ENCODE results near the gene ERF. TPM values are rescaled to one million over a fixed set of nuclear protein-coding genes. Genes with fewer than 3 reads are reported as not detected.

The ERF gene
- total and polyA plus RNA-seq, 4 experiments from 2014 or later = 2.7 to 39.9 (median 21.1) TPM

DNA sequence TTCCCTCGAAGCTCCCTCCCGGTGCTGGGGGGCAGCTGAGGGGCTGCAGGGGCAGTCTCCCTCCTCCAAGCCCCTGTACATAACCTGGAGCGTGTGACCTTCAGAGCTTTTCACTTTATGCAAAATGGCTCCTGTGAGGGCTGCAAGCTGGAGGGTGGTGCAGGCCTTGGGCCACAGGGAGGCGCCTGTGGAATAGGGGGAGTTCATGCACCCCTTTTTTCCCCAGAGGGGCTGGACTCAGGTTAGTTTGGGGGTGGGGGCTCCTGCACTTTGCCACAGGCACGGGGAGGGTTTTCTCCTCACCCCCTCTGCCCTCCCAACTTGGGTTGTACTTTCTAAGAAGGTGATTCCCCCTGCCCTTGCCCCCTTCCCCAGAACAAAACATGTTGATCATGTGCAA, 40.4 kb upstream of the ERF start:
- Mint-ChIP-seq H3K27ac (peak overlapping the region in 3 of 7 donors; percentile 29 to 79 (median 57)), H3K27me3 (no peaks in the 10 kb centered on the region), H3K36me3 (peaks cover 9 to 38% of the 10 kb centered on the region in 2 donors), H3K9me3 (no peaks in the 10 kb centered on the region), H3K4me3 (no peak overlapping the region), H3K4me1 (peaks cover 3 to 21% (median 12%) of the 10 kb centered on the region in 4 donors)
- no peak for DNase-seq
- Histone ChIP-seq H3K4me3 (ENCODE audit: low read length in 2 of 2) (no peak overlapping the region), H3K4me1 (ENCODE audit: insufficient read depth, low read length) (peaks cover 8% of the 10 kb centered on the region), H3K27me3 (ENCODE audit: insufficient read depth, low read length) (no peaks in the 10 kb centered on the region), H3K36me3 (ENCODE audit: insufficient read depth, low read length) (peaks cover 9% of the 10 kb centered on the region), H3K27ac (ENCODE audit: low read depth, low read length) (no peak overlapping the region), H3K9me3 (ENCODE audit: control insufficient read depth in 1 of 2, low read length in 2 of 2) (no peaks in the 10 kb centered on the region)
- ChIA-PET CTCF (ENCODE audit: partially characterized antibody) (interaction anchor here (0.6 to 4.3 kb wide), 12 partner anchors 13 to 241 kb away, joined by 3 to 26 read pairs (median 7); partner anchors contain the start of genes CIC, GSK3A and POU2F2), POLR2A (ENCODE audit: partially characterized antibody) (interaction anchor here (0.8 to 3.4 kb wide), 5 partner anchors 24 to 172 kb away, joined by 3 to 20 read pairs (median 3); partner anchors contain the start of genes ERF and GSK3A)
- intact Hi-C loops (cut with micrococcal nuclease) = no loop called here

DNA sequence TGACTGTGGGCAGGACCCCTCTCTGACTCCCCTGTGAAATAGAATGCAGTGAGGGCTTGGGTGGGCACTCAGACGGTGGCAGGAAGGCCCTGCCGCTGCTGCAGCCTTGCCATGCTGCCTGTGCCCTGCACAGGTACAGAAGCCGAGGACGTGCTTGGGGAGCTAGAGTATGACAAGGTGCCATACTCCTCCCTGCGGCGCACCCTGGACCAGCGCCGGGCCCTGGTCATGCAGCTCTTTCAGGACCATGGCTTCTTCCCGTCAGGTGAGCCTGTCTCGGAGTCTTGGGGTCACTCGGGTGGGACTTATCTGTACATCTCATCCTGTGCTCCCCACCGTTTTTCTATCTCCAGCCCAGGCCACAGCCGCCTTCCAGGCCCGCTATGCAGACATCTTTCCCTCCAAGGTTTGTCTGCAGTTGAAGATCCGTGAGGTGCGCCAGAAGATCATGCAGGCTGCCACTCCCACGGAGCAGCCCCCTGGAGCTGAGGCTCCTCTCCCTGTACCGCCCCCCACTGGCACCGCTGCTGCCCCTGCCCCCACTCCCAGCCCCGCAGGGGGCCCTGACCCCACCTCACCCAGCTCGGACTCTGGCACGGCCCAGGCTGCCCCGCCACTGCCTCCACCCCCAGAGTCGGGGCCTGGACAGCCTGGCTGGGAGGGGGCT, 39.7 kb upstream of the ERF start:
- Mint-ChIP-seq H3K4me1 (peaks cover 3 to 19% (median 11%) of the 10 kb centered on the region in 4 donors), H3K9me3 (no peaks in the 10 kb centered on the region), H3K4me3 (no peak overlapping the region), H3K27me3 (no peaks in the 10 kb centered on the region), H3K27ac (no peak overlapping the region), H3K36me3 (peaks cover 9 to 36% of the 10 kb centered on the region in 2 donors)
- no peaks in the 10 kb centered on the region for H3K9me3 ChIP-seq (ENCODE audit: control insufficient read depth in 1 of 2, low read length in 2 of 2)
- peak in 1 of 5 donors; percentile 36 for DNase-seq
- ChIA-PET POLR2A (ENCODE audit: partially characterized antibody) (interaction anchor here (0.8 to 3.4 kb wide), 3 partner anchors 39 to 64 kb away, joined by 3 to 20 read pairs (median 3); partner anchors contain the start of genes ERF and GSK3A), CTCF (ENCODE audit: partially characterized antibody) (interaction anchor here (0.6 to 4.3 kb wide), 8 partner anchors 16 to 186 kb away, joined by 3 to 26 read pairs (median 14); partner anchors contain the start of genes GSK3A and POU2F2)
- intact Hi-C loops (cut with micrococcal nuclease) = no loop called here
- peaks cover 8% of the 10 kb centered on the region for H3K4me1 ChIP-seq (ENCODE audit: insufficient read depth, low read length)
- H3K36me3 ChIP-seq (ENCODE audit: insufficient read depth, low read length) = peaks cover 15% of the 10 kb centered on the region
- H3K4me3 ChIP-seq (ENCODE audit: low read length in 2 of 2) = no peak overlapping the region
- no peak overlapping the region for H3K27ac ChIP-seq (ENCODE audit: low read depth, low read length)
- H3K27me3 ChIP-seq (ENCODE audit: insufficient read depth, low read length) = no peaks in the 10 kb centered on the region

DNA sequence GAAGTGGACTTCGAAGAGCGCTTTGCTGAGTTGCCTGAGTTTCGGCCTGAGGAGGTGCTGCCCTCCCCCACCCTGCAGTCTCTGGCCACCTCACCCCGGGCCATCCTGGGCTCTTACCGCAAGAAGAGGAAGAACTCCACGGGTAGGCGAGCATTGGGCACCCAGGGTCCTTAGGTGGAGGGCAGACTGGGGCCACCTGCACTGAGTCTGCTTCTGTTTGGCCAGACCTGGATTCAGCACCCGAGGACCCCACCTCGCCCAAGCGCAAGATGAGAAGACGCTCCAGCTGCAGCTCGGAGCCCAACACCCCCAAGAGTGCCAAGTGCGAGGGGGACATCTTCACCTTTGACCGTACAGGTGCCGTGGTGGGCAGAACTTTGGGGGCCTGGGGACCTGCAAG, 39.0 kb upstream of the ERF start:
- H3K27ac ChIP-seq (ENCODE audit: low read depth, low read length) = no peak overlapping the region
- H3K27me3 ChIP-seq (ENCODE audit: insufficient read depth, low read length) = no peaks in the 10 kb centered on the region
- Mint-ChIP-seq H3K4me1 (peaks cover 3 to 19% (median 11%) of the 10 kb centered on the region in 4 donors), H3K36me3 (peaks cover 9 to 40% of the 10 kb centered on the region in 2 donors), H3K4me3 (no peak overlapping the region), H3K27ac (peak overlapping the region in 1 of 7 donors; percentile 37), H3K27me3 (no peaks in the 10 kb centered on the region), H3K9me3 (no peaks in the 10 kb centered on the region)
- CTCF ChIA-PET (ENCODE audit: partially characterized antibody) = interaction anchor here (0.6 to 3.4 kb wide), 5 partner anchors 47 to 199 kb away, joined by 3 to 22 read pairs (median 3); no protein-coding TSS in a partner anchor
- H3K36me3 ChIP-seq (ENCODE audit: insufficient read depth, low read length) = peaks cover 22% of the 10 kb centered on the region
- peaks cover 8% of the 10 kb centered on the region for H3K4me1 ChIP-seq (ENCODE audit: insufficient read depth, low read length)
- H3K4me3 ChIP-seq (ENCODE audit: low read length in 2 of 2) = no peak overlapping the region
- no peaks in the 10 kb centered on the region for H3K9me3 ChIP-seq (ENCODE audit: control insufficient read depth in 1 of 2, low read length in 2 of 2)
- intact Hi-C loops (cut with micrococcal nuclease) = no loop called here
- DNase-seq = peak in 1 of 5 donors; percentile 34
- POLR2A ChIA-PET (ENCODE audit: partially characterized antibody) = no interaction called here

DNA sequence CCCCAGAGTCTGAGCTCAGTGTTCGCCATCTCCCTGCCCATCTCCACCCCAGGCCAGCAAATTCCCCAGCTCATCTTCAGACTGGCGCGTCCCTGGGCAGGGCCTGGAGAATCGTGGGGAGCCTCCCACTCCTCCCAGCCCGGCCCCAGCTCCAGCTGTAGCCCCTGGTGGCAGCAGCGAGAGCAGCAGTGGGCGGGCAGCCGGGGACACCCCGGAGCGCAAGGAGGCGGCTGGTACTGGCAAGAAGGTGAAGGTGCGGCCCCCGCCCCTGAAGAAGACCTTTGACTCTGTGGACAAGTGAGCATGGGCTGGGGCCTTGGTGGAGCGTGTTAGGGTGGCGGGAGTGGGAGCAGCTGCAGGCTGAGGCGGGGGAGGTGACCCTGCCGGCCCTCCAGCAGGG, 38.6 kb upstream of the ERF start:
- Histone ChIP-seq H3K27me3 (ENCODE audit: insufficient read depth, low read length) (no peaks in the 10 kb centered on the region), H3K27ac (ENCODE audit: low read depth, low read length) (no peak overlapping the region), H3K4me1 (ENCODE audit: insufficient read depth, low read length) (peaks cover 8% of the 10 kb centered on the region), H3K4me3 (ENCODE audit: low read length in 2 of 2) (no peak overlapping the region), H3K36me3 (ENCODE audit: insufficient read depth, low read length) (peaks cover 26% of the 10 kb centered on the region), H3K9me3 (ENCODE audit: control insufficient read depth in 1 of 2, low read length in 2 of 2) (no peaks in the 10 kb centered on the region)
- ChIA-PET POLR2A (ENCODE audit: partially characterized antibody) (interaction anchor here (1.2 kb wide), 1 partner anchor 42 kb away, joined by 3 read pairs; no protein-coding TSS in a partner anchor), CTCF (ENCODE audit: partially characterized antibody) (interaction anchor here (0.6 to 3.4 kb wide), 5 partner anchors 14 to 198 kb away, joined by 3 to 22 read pairs (median 4); no protein-coding TSS in a partner anchor)
- Mint-ChIP-seq H3K36me3 (peaks cover 9 to 44% of the 10 kb centered on the region in 2 donors), H3K27me3 (no peaks in the 10 kb centered on the region), H3K4me1 (peaks cover 3 to 19% (median 11%) of the 10 kb centered on the region in 4 donors), H3K27ac (peak overlapping the region in 1 of 7 donors; percentile 37), H3K9me3 (no peaks in the 10 kb centered on the region), H3K4me3 (no peak overlapping the region)
- intact Hi-C loops (cut with micrococcal nuclease) = no loop called here
- peak in 1 of 5 donors; percentile 12 for DNase-seq

GRCh38 chr19:42292963-42293362, 38.0 kb upstream of the ERF start:
- Mint-ChIP-seq H3K36me3 (peaks cover 9 to 49% of the 10 kb centered on the region in 2 donors), H3K27me3 (no peaks in the 10 kb centered on the region), H3K9me3 (no peaks in the 10 kb centered on the region), H3K4me1 (peaks cover 3 to 19% (median 11%) of the 10 kb centered on the region in 4 donors), H3K27ac (peak overlapping the region in 1 of 7 donors; percentile 59), H3K4me3 (no peak overlapping the region)
- Histone ChIP-seq H3K27ac (ENCODE audit: low read depth, low read length) (no peak overlapping the region), H3K9me3 (ENCODE audit: control insufficient read depth in 1 of 2, low read length in 2 of 2) (no peaks in the 10 kb centered on the region), H3K27me3 (ENCODE audit: insufficient read depth, low read length) (no peaks in the 10 kb centered on the region), H3K4me1 (ENCODE audit: insufficient read depth, low read length) (peaks cover 8% of the 10 kb centered on the region), H3K4me3 (ENCODE audit: low read length in 2 of 2) (no peak overlapping the region), H3K36me3 (ENCODE audit: insufficient read depth, low read length) (peaks cover 31% of the 10 kb centered on the region)
- intact Hi-C loops (cut with micrococcal nuclease) = no loop called here
- ChIA-PET POLR2A (ENCODE audit: partially characterized antibody) (interaction anchor here (1.2 kb wide), 1 partner anchor 41 kb away, joined by 3 read pairs; no protein-coding TSS in a partner anchor), CTCF (ENCODE audit: partially characterized antibody) (interaction anchor here (1.1 to 2.4 kb wide), 3 partner anchors 13 to 198 kb away, joined by 3 to 8 read pairs (median 4); no protein-coding TSS in a partner anchor)
- no peak for DNase-seq

DNA sequence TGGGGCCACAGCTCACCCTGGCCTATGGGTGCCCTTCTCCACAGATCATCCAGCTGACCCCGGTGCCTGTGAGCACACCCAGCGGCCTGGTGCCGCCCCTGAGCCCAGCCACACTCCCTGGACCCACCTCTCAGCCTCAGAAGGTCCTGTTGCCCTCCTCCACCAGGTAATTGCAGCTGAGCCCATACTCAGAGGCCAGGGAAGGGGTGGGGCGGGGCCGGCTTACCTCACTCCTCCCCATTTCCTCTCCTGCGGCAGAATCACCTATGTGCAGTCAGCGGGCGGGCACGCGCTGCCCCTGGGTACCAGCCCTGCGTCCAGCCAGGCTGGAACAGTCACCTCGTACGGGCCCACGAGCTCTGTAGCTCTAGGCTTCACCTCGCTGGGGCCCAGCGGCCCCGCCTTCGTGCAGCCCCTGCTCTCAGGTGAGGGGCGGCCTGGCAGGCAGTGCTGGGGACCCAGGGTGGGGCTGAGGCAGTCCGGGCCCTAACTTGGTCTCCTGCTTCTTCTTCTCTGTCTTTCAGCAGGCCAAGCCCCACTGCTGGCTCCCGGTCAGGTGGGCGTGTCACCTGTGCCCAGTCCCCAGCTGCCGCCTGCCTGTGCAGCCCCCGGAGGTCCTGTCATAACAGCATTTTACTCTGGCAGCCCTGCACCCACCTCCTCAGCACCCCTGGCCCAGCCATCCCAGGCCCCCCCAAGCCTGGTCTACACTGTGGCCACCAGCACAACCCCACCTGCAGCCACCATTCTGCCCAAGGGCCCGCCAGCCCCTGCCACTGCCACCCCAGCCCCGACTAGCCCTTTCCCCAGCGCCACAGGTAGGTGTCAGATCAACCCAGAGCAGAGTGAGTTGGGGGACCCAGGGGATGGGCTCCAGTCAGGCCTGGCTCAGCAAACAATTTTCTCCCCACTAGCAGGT, 37.4 kb upstream of the ERF start:
- Mint-ChIP-seq H3K4me1 (peaks cover 3 to 19% (median 11%) of the 10 kb centered on the region in 4 donors), H3K9me3 (no peaks in the 10 kb centered on the region), H3K36me3 (peaks cover 9 to 54% of the 10 kb centered on the region in 2 donors), H3K27ac (peak overlapping the region in 4 of 7 donors; percentile 7 to 84 (median 67)), H3K27me3 (no peaks in the 10 kb centered on the region), H3K4me3 (no peak overlapping the region)
- Histone ChIP-seq H3K4me1 (ENCODE audit: insufficient read depth, low read length) (peaks cover 8% of the 10 kb centered on the region), H3K9me3 (ENCODE audit: control insufficient read depth in 1 of 2, low read length in 2 of 2) (no peaks in the 10 kb centered on the region), H3K27ac (ENCODE audit: low read depth, low read length) (no peak overlapping the region), H3K4me3 (ENCODE audit: low read length in 2 of 2) (no peak overlapping the region), H3K27me3 (ENCODE audit: insufficient read depth, low read length) (no peaks in the 10 kb centered on the region), H3K36me3 (ENCODE audit: insufficient read depth, low read length) (peaks cover 38% of the 10 kb centered on the region)
- CTCF ChIA-PET (ENCODE audit: partially characterized antibody) = interaction anchor here (1.5 to 2.4 kb wide), 2 partner anchors 13 to 46 kb away, joined by 4 to 8 read pairs; no protein-coding TSS in a partner anchor
- peak in 1 of 5 donors; percentile 26 for DNase-seq
- intact Hi-C loops (cut with micrococcal nuclease) = no loop called here
- POLR2A ChIA-PET (ENCODE audit: partially characterized antibody) = interaction anchor here (1.0 to 1.2 kb wide), 2 partner anchors 10 to 41 kb away, joined by 3 read pairs; no protein-coding TSS in a partner anchor
